K562 (cell line): Measurements from ENCODE around the gene ZNRF3. TPM values are rescaled to one million over a fixed set of nuclear protein-coding genes. Genes with fewer than 3 reads are reported as not detected.

Experiments
- CHAMP1 ChIP-seq: fragments of 450-650 bp; IDR thresholded peaks from 2 replicates; pipeline ENCODE4 v1.6.1; 2016; ENCODE audit warnings: mild to moderate bottlenecking
- DMBX1 ChIP-seq: fragments of 250-450 bp; sonication (Bioruptor Pico); IDR thresholded peaks from 2 replicates; pipeline ENCODE4 v1.8.0; 2022; ENCODE audit warnings: inconsistent platforms, mild to moderate bottlenecking, moderate library complexity, borderline replicate concordance
- E2F3 ChIP-seq: fragments of 250-450 bp; sonication (Bioruptor Pico); IDR thresholded peaks from 2 replicates; pipeline ENCODE4 v1.4.0; 2020; ENCODE audit warnings: mild to moderate bottlenecking
- ESRRA ChIP-seq: fragments of 450-650 bp; IDR thresholded peaks from 2 replicates; pipeline ENCODE4 v1.6.1; 2014; ENCODE audit warnings: low read depth, mild to moderate bottlenecking, moderate library complexity, borderline replicate concordance
- ETV6 ChIP-seq, 3 experiments: fragments of 150-350 bp in 1 of 3; sonication (generic) in 1 of 3; formaldehyde crosslinking in 1 of 3; IDR thresholded peaks; 2 replicates each; pipeline versions ENCODE4 v1.6.1 to v1.8.0; 2014 to 2022; ENCODE audit warnings: borderline replicate concordance in 2 of 3, low read depth in 2 of 3, antibody characterized with exemption in 1 of 3, low read length in 1 of 3, mild to moderate bottlenecking in 1 of 3, missing genetic modification reagents in 1 of 3
- LEF1 ChIP-seq: fragments of 450-650 bp; IDR thresholded peaks from 2 replicates; pipeline ENCODE4 v1.6.1; 2016; ENCODE audit warnings: mild to moderate bottlenecking
- MTA1 ChIP-seq: fragments of 450-650 bp; IDR thresholded peaks from 2 replicates; pipeline ENCODE4 v1.6.1; 2017; ENCODE audit warnings: borderline replicate concordance
- POLR2B ChIP-seq: fragments of 450-650 bp; IDR thresholded peaks from 2 replicates; pipeline ENCODE4 v1.6.1; 2018; ENCODE audit warnings: low read depth; ENCODE audit not compliant: partially characterized antibody
- TCF7L2 ChIP-seq: fragments of 150-350 bp; IDR thresholded peaks from 2 replicates; pipeline ENCODE4 v1.6.1; 2016; ENCODE audit warnings: low read depth, mild to moderate bottlenecking, low read length, moderate library complexity
- ZNF184 ChIP-seq: sonication (generic); formaldehyde crosslinking; IDR thresholded peaks from 2 replicates; pipeline ENCODE4 v1.5.0; 2020; ENCODE audit warnings: missing genetic modification reagents
- polyA plus RNA-seq, 8 experiments: library from polyadenylated mRNA; depleted of rRNA in 4 of 8; stranded (reverse) in 5 of 8; unstranded in 3 of 8; fragments of >200 nt; fragmentation: Nextera tagmentation in 2 of 8; fragmentation: Illumina TruSeq in 1 of 8; extraction: Ambion mirVana in 2 of 8; extraction: Trizol in 1 of 8; gene quantifications; 2 replicates each; pipeline versions ENCODE4 v1.2.1 to v1.2.3, GENCODE V29; 2011 to 2014; ENCODE audit warnings: inconsistent platforms in 1 of 8, missing spikeins in 1 of 8
- total RNA-seq, 7 experiments: library from RNA; depleted of rRNA in 6 of 7; stranded (reverse); fragments of >200 nt in 6 of 7; fragmentation: Illumina TruSeq in 2 of 7; extraction: Trizol in 2 of 7; gene quantifications; 2 replicates each; pipeline versions ENCODE4 v1.2.1 to v1.2.3, GENCODE V29; 2011 to 2021; ENCODE audit warnings: low replicate concordance in 1 of 7

The ZNRF3 gene
- total and polyA plus RNA-seq, 9 of the 15 experiments (the other 6 are each of a cell fraction or from before 2014, with no cell fraction given), result 0.41 to 5.9 (median 1.7) TPM

GRCh38 chr22:29072193-29072978, 189.0 kb downstream of the ZNRF3 start (continued):
- TF ChIP-seq E2F3 (CRISPR knock-in tag) (no peak), DMBX1 (CRISPR knock-in tag) (no peak), CHAMP1 (no peak), MTA1 (no peak), TCF7L2 (no peak), ZNF184 (no peak), LEF1 (no peak), ETV6 (IDR thresholded peaks at IDR 0.05; ENCODE audit: borderline replicate concordance in 1 of 2, low read depth in 2 of 2, low read length in 1 of 2) (no peak), ETV6 (CRISPR knock-in tag; IDR thresholded peaks at IDR 0.05; ENCODE audit: borderline replicate concordance) (no peak), ESRRA (no peak), POLR2B (no peak)
